Ramos (cell line): ENCODE measurements around the gene PADI2.

Experiments used
- in situ Hi-C: fragments of 300-500 bp; cut with MboI; formaldehyde crosslinking; loops from one replicate; pipeline ENCODE4 v1.14.3; 2022; ENCODE audit warnings: low sequenced_read_pairs; ENCODE audit not compliant: unreplicated experiment

PADI2 gene

DNA sequence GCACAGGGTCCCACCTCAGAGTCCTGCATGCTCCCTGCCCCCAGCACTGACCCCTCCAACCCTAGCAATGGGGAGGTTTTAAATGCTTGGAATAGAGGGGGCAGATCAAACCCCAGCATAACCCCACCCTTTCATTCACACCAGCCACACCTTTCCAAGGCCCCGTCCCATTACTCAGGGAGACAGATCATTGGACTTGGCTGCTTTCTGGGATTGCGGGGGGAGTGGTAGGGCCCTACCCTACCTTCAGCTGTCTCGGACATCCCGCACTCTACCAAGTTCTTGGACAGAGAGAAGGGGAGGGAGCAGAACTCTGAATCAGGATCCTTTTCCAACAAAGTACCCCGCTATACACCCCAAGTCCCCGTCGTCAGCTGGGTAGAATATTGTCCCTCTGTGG is 983 bp downstream of the PADI2 start:
- in situ Hi-C loops = no loop called here

DNA sequence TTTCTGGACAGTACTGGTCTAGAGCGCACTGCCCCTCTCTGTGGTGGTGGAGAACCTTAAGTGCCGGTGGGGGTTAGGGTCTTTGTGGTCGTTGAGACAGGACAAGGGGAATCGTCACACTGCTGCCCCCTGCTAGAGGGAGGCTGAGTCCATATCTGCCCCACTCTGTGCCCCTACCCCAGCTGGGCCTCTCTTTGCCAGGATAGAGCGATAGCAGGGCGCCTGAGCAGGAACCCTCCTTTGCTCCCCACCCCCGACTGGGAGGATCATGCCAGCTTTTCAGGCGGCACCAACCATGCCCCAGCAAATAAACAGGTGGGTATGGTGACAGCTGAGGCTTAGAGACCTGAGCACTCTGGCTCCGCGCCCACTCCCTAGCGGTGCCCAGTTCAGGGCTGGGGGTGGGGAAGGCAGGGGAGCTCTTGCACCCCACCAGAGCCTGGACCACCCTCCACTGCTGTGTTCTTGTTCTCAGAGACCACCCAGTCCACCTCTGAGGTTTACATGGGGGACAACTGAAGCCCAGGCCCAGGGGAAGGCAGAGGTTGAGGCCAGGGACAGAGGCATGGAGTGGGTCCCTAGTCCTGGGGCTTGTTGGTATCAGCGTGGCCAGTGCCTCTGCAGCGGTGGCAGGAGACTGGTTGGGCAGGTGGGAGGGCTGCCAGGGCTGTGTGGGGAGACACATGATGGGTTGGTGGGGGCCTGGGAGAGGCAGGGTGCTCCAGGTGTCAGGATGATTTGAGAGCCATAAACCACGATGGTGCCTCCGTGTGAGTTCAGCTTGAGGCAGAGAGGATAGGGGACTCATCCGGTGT is 1.6 kb downstream of the PADI2 start:
- in situ Hi-C loops = no loop called here

DNA sequence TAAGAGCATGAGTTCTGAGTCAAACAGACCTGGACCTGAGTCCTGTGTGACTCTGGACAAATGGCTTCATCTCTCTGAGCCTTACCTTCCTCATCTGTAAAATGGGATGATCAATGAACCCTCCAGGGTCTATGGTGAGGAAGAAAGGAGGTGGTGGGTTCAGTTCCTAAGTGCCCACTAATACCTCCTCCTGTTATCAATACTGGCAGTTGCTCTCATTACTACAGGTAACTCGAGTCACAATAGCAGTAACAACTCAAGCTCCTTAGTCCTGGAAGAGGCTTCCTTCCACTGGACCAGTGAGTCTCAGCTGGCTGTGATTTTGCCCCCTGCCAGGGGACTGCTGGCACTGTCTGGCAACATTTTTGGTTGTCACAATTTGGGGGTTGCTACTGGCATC is 2.6 kb downstream of the PADI2 start:
- in situ Hi-C loops = no loop called here

DNA sequence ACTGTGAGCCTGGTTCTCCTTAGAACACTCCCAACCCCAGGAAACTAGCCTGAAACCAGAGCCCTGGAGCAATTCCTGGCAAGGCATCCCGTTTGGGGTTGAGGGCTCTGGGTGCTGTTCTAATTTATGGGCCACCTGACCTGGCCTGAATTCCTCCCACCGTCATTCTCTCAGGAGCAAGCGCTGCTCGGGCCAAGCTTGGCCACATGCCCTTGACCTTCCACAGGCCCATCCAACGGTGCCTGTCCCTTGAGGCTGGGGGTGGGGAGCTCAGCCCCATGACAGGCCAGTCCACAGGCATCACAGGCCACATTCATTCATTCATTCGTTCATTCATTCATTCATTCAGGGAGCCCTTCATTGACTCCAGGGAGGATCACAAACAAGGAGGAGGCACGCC is 5.3 kb downstream of the PADI2 start:
- in situ Hi-C loops = no loop called here

DNA sequence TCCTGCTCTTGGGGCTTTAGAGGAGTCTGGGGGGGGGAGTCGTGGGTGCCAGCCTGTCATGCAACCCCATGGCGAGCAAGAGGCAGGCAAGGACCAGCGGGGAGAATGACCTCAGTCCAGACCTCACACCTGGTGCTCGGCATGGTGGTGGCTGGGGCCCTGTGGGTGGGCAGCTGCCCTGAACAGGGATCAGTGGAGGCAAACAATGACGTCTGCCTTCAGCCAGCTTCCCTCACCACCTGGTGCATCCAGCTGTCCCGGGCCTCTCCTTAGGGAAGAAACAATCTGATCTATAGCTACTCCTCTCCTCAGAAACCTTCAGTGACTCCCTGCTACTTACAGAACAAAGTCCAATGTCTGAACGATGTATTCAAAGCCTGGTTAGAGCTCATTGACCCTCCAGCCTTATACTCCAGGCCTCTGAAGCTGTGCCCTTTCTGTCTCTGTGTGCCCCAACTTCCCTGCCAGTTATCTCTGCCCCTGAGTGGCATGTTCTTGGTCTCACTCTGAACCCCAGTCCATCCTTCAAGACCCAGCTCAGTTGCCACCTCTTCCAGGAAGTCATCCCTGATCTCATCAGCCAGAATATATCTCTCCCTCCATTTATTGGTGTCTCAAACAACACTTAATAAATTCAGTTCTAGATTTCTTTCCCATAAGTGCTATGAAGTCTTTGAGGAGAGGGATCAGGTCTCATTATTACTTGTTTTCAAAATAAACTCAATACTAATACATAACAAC is 6.6 kb downstream of the PADI2 start:
- in situ Hi-C loops = no loop called here

DNA sequence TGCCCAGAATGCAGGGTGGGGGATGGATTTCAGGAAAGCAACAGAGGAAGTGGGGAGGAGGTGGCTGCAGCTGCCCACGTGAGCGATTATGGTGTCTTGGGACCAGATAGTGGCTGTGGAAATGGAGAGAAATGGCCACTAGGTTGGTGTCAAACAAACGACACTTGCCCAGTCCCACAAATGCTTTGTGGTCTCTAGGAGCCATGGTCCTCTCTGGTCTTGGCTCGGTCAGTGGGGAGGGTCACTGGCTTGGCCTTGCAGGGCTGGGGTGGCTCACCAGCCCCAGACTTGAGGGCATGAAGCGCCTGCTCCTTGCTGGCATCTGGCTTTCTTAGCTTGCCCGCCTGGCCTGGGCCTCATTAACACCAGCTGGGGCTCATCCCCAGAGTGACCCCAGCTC is 7.2 kb downstream of the PADI2 start:
- in situ Hi-C loops = no loop called here

DNA sequence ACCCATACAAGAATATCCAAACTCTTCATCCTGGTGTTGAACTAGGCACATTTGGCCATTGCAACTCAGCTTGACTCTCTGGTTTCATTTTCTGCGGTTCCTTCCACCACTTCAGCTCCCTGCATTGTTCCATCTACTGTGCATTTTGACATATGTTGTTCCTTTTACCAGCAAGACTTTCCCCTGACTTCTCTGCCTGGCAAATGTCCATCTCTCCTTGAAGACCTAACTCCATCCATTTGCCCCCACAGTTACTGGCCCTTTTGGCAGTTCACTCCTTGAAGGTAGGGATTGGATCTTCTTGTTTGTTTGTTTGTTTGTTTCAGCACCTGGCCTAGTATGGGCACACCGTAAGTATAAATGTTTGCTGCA is 8.7 kb downstream of the PADI2 start:
- in situ Hi-C loops = no loop called here

DNA sequence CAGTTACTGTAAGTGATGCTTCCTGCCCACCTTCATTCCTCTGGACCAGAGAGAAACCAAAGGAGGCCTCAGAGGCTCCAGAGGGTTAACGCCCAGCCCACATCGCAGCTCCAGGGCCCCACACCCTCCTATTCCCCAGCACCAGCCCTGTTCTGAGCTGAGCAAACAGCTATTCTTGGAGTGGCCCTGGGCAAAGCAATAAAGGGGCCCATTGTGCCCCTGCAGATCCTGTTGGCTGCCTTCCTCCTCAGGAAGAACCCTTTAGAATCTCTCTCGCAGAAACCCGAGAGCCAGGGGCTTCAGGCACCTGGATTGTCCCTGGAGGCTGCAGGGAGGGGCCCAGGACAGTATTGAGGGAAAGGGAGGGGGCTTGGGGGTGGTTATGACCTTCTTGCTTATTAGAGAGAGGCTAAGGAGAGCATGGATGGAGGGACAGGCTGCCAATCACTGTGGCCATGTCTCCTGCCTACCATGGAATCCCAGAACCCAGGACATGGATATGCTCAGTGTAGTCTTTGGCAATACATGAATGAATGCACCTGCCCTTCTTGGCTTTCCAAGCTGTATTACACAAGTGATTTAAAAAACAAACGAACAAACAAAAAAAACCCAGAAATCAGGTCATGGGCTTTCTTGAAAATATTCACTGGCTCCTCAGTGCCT is 9.2 kb downstream of the PADI2 start:
- in situ Hi-C loops = no loop called here

DNA sequence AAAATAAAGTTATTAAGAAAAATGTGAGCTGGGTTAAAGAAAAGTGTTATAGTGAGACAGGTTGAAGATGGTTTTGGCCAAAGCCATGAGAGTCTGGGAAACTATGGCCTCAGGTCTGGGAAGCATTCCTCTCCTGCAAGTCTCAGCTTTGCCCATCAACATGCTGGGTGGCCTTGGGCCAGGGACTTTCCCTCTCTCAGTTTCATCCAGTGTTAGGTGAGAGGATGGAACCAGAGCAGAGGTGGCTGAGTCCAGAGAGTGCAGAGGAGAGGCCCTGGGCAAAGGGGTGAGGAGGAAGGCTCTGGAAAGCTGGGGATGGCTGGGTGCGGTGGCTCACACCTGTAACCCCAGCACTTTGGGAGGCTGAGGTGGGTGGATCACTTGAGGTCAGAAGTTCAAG is 10.5 kb downstream of the PADI2 start:
- in situ Hi-C loops = no loop called here

DNA sequence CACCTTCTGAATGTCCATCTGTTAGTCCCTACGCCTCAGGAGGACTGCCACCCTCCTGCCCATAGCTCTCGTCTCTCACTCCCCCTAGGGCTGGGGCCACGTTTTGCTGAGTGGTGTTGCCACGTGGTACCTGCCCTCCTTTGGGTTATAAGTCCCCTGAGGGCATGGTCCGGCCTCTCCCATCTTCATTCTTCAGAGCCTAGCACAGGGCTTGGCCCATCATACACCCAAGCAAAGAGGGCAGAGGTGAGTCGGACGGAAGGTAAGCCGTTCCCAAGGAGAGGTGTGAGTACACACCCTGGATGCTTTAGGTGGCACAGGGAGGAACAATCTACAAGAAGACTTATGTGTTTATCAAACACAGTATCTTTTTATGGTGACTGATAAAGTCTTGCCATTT is 10.9 kb downstream of the PADI2 start:
- in situ Hi-C loops = no loop called here

DNA sequence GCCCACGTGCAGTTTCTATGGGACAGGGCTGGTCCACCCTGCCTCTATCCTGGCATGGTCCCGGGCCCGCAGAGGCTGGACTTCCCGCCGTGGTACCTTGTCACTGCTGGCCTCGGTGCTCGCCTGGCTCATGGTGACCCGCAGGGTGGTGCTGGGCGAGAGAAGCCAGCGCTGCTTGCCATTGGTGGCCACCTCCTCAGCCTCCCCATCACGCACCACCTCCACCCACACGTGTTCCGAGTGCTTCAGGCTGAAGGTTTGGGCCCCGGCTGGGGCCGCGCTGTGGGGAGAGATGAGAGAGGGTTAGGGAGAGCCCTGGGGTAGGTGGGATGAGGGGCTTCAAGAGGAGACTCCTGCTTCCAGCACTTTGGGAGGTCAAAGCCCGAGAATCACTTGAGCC is 14.5 kb downstream of the PADI2 start:
- in situ Hi-C loops = no loop called here

DNA sequence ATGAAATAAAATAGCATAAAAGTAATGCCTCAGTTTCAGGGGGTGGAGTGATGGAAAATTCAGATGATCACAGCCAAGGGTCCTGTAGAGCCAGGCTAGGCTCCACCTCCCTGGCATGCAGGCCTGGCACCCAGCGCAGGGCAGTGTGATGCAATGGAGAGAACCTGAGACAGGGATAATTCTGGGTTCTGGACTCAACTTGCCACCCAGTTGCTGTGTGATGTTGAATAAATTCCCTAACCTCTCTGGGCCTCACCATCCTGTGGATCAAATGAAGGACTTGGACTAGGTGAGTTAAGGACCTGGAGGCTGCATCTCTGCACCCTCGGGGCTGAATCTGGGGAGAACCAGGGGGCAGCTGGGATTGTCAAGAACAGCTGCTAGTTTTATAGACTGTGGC is 17.0 kb downstream of the PADI2 start:
- in situ Hi-C loops = no loop called here

DNA sequence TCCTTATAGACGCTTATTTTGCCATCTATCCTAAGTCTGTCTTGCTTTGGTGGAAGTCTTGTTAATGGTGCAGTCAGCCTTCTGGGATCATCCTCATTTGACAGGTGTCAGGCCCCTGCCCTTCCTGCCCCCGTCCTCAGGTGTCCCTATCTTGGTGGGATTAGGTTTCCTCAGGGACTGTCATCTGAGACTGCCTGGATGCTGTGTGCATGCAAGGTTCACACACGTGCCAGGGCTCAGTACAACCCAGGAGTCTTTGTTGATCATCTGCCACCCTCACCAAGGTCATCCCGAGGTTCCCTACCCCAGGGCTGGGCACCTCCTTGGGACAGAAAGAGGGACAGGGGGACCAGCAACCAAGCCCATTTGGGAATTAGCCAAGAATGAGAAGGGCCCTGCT is 18.0 kb downstream of the PADI2 start:
- in situ Hi-C loops = no loop called here

DNA sequence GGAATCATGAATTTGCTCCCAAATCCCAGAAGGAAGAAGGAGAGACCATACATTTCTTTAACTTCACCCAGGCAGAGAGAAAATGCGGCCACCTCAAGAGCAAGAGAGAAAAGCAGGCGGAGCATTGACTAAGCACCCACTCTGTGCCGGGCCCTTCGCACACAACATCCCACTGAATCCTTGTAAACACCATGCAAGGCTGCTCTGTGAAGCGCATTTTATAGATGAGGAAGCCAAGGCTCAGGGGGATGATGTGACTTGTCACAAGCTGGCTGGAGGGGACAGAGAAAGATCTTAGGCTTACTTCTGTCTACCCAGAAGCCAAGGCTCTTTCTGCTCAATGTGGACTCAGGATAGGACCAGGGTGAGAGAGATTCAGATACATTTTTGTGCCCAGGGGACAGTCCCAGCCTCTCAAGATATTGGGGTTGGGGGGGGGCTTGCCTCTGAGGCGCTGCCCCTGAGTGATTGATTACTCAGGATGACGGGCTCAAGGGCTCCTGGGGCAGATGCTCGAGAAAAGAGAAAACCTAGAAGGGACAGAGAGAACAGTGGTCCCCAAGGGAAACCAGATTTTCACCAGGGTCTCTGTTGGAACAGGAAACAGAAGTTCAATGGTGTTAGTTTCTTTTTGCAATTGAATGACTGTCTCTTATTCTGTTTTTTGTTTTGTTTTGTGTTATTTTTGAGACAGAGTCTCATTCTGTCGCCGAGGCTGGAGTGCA is 19.5 kb downstream of the PADI2 start:
- in situ Hi-C loops = no loop called here

DNA sequence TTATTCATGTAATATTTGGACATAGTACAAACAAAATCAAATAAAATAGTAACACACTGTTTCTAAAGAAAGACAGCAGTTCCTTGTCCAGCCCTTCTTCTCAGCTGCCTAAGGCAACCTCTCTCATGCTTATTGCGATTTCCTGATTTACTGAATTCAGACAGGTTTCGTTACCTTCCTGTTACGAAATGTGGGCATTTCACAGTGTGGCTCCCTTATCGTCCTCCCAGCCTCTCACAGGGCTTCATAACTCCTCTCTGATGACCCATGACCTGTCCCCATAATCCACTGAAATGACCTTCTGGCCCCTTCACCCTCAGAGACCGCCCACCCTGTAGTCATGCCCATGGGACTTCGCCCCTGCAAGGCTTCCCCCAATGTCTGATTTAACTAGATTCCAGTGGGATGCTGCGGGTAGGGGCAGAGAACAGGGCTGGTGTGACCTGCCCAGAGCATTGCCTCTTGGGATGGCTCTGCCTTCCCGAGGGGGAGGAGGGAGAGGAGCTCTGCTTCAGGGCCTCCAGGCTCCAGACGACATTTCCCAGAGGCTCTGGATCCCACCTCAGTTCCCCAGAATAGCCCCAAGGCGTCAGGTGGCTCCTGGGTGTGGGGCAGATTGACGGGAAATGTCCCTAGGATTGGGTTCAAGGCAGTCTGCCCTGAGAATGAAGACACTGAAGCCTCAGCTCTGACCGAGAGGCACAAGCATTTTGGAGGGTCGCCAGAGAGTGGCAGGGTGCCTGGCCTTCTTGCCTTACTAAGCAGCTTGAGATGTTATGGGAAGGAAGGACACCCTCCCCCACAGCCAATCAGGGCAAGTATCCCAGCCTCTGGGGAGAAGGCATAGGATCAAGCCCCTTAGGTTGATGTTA is 20.6 kb downstream of the PADI2 start:
- in situ Hi-C loops = no loop called here

DNA sequence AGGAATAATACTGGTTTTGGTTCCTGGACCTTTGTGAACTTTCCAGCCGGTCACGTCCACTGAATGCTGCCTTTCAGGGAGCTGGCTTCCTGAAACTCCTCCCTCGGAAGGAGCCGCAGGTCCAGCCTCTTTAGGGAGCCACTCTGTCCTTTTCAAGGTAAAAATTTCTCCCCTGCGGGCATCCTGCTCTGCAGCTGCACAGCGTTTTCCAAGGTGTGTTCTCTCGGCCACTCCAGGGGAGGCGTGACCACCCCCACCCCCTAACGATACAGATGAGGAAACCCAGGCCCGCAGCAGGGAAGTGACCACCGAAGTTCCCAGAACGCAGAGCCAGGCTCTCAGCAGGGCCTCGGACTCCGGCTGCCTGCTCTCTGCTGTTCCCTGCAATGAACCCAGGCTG is 21.5 kb downstream of the PADI2 start:
- in situ Hi-C loops = no loop called here

DNA sequence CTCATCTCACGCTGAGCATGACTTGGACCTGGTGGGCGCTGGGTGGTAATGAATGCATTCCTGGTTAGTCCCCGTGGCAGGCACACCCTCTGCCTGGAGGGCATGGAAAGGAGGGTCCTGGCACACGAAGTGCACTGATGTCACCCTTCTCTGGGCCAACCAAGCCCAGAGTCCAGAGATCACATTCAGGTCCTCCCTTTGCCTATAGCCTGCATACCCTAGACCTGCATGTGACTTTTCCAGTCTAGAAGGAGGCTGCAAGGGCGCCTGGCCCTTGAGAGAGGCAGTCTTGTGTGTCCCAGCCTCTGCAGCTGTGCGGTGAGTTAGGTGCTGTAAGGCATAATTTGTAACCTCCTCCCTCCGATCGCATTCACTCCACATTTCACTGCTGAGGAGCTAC is 22.1 kb downstream of the PADI2 start:
- in situ Hi-C loops = no loop called here

DNA sequence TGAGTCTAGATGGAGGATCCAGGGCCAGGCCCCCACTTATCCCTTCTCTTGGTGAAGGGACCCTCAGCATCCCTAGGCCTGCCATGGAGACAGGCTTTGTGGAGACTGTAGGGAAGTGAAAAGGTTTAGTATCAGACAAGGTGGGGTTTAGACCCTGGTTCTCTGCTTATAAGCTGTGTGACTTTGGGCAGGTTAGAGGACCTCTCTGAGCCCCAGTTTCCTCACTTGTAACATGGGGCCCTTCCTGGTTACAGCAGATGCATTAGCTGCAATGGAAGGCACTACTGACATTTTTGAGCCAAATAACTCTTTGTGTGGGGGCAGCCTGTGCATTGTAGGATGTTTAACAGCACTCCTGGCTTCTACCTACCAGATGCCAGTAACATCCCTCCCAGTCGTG is 22.7 kb downstream of the PADI2 start:
- in situ Hi-C loops = no loop called here

DNA sequence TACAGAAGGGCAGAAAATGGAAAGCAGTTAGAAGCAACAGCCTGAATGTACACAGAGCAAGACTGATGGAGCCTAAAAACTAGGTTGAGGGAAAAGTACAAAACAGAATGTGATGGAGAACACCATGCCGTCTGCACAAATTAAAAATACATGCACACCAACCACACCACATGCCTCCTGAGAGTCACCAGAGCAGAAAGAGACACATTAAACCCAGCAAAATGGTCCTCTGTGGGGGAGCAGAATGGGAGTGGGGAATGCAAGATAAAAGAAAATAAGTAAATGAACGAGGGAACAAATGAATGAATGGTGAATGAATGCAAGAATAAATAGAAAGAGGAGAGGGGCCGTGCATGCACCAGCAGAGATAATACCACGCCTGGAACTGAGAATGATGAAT is 24.1 kb downstream of the PADI2 start:
- in situ Hi-C loops = no loop called here

DNA sequence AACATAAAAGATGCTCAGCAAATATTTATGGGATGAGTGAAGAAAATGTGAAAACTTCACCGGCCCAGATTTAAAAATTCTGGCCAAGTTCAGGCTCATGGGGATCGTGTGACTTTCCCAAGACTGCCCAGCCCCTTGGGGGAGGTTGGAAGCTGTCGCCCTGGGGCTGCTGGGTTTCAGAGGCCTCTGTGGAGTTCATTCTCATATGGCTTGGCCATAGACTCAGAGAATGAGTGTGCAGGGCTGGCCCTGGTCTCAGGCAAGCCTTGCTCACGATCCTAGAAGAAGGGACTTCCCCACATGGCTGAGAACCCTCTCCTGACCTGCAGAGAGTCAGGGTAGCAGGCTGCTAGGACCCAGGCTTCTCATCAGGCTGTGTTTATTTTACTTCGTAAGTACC is 24.6 kb downstream of the PADI2 start:
- in situ Hi-C loops = no loop called here
